Naive thymus-derived CD4-positive, alpha-beta T cell (primary cell): ENCODE measurements around the gene RTN3. TPM values are rescaled to one million over a fixed set of nuclear protein-coding genes. Genes with fewer than 3 reads are reported as not detected.

ENCODE experiments used
- ATAC-seq: fragments of 150-1000 bp; cut with Tn5 transposase; 2 replicates; pipeline ENCODE4 v1.10.0; 2021; ENCODE audit warnings: mild to moderate bottlenecking, moderate library complexity
- CTCF ChIA-PET: fragments of 350-600 bp; sonication (Branson Sonifier 250); formaldehyde crosslinking; loops from one replicate; lab custom pipeline; 2021; ENCODE audit warnings: antibody characterized with exemption; lab: Charles Lee
- POLR2A ChIA-PET: fragments of 350-600 bp; sonication (Branson Sonifier 250); formaldehyde crosslinking; loops from one replicate; lab custom pipeline; 2021; ENCODE audit warnings: antibody characterized with exemption, inconsistent platforms; lab: Charles Lee
- DNase-seq, 9 donors: peaks; one replicate each; pipeline versions ENCODE4 v3.0.0 to v3.0.0-alpha.2; 2020 to 2022; ENCODE audit warnings: mixed read lengths in 1 of 9
- H3K27ac ChIP-seq: one replicate; pipeline ENCODE4 v1.7.0; 2013; ENCODE audit warnings: mild to moderate bottlenecking, low read depth, low read length, moderate library complexity
- H3K27me3 ChIP-seq, 2 donors: one replicate each; pipeline ENCODE4 v1.7.0; 2013; ENCODE audit warnings: low read length in 2 of 2, mild to moderate bottlenecking in 2 of 2, moderate library complexity in 2 of 2; ENCODE audit not compliant: control insufficient read depth in 2 of 2, insufficient read depth in 2 of 2
- H3K36me3 ChIP-seq, 3 experiments: 1 replicate in 2 of 3; 2 replicates in 1 of 3; pipeline ENCODE4 v1.7.0; 2013; ENCODE audit warnings: low read length in 3 of 3, mild to moderate bottlenecking in 3 of 3, moderate library complexity in 1 of 3; ENCODE audit not compliant: insufficient read depth in 3 of 3, control insufficient read depth in 2 of 3
- H3K4me1 ChIP-seq, 2 donors: one replicate each; pipeline ENCODE4 v1.7.0; 2013; ENCODE audit warnings: low read length in 2 of 2, mild to moderate bottlenecking in 2 of 2, moderate library complexity in 1 of 2; ENCODE audit not compliant: control insufficient read depth in 2 of 2, insufficient read depth in 2 of 2
- H3K4me3 ChIP-seq: 2 replicates; pipeline ENCODE4 v1.7.0; 2013; ENCODE audit warnings: mild to moderate bottlenecking, low read length
- H3K9me3 ChIP-seq, 3 experiments: 1 replicate in 2 of 3; 2 replicates in 1 of 3; pipeline ENCODE4 v1.7.0; 2013; ENCODE audit warnings: low read length in 3 of 3; ENCODE audit not compliant: control insufficient read depth in 2 of 3
- H3K27ac Mint-ChIP-seq, 9 donors: one replicate each; pipeline ENCODE4 v1.8.0; 2020 to 2022; ENCODE audit warnings: mixed read lengths in 9 of 9, mild to moderate bottlenecking in 8 of 9, moderate library complexity in 5 of 9, inconsistent platforms in 2 of 9
- H3K27me3 Mint-ChIP-seq, 5 donors: one replicate each; pipeline ENCODE4 v1.8.0; 2021 to 2022; ENCODE audit warnings: mixed read lengths in 5 of 5, mild to moderate bottlenecking in 1 of 5
- H3K36me3 Mint-ChIP-seq, 5 donors: one replicate each; pipeline ENCODE4 v1.8.0; 2020 to 2022; ENCODE audit warnings: mixed read lengths in 5 of 5, mild to moderate bottlenecking in 3 of 5, inconsistent platforms in 1 of 5
- H3K4me1 Mint-ChIP-seq, 7 donors: one replicate each; pipeline ENCODE4 v1.8.0; 2020 to 2022; ENCODE audit warnings: mixed read lengths in 7 of 7, mild to moderate bottlenecking in 3 of 7, inconsistent platforms in 1 of 7
- H3K4me3 Mint-ChIP-seq, 10 donors: one replicate each; pipeline ENCODE4 v1.8.0; 2020 to 2022; ENCODE audit warnings: mild to moderate bottlenecking in 10 of 10, mixed read lengths in 10 of 10, moderate library complexity in 6 of 10, inconsistent platforms in 2 of 10
- H3K9me3 Mint-ChIP-seq, 11 donors: one replicate each; pipeline ENCODE4 v1.8.0; 2020 to 2022; ENCODE audit warnings: mixed read lengths in 11 of 11, mild to moderate bottlenecking in 4 of 11, inconsistent platforms in 1 of 11, moderate library complexity in 1 of 11
- intact Hi-C, 2 donors: fragments of 100-400 bp; cut with micrococcal nuclease; formaldehyde crosslinking; loops; one replicate each; pipeline ENCODE4 v1.15.1; 2023
- polyA plus RNA-seq, 2 donors: library from polyadenylated mRNA; unstranded; fragments of 300-500 nt; fragmentation: Illumina TruSeq; gene quantifications; one replicate each; pipeline ENCODE4 v1.2.3, GENCODE V29; 2021
- total RNA-seq, 6 experiments: library from RNA in 5 of 6; stranded (reverse) in 5 of 6; gene quantifications; 1 replicate in 5 of 6; 2 replicates in 1 of 6; pipeline ENCODE4 v1.2.3 and lab custom pipeline; 2021 to 2026

The RTN3 gene
- total and polyA plus RNA-seq, 7 experiments from 2014 or later: 20.8 to 65.7 (median 34.4) TPM

GRCh38 chr11:63775191-63775590 lies 93.9 kb downstream of the RTN3 start:
- Mint-ChIP-seq H3K9me3 (no peaks in the 10 kb centered on the region), H3K4me3 (no peak overlapping the region), H3K27me3 (peaks cover 6 to 57% (median 13%) of the 10 kb centered on the region in 5 donors), H3K27ac (no peak overlapping the region), H3K4me1 (peaks cover 0 to 1% (median 0%) of the 10 kb centered on the region in 7 donors), H3K36me3 (no peaks in the 10 kb centered on the region)
- Histone ChIP-seq H3K27ac (no peak overlapping the region), H3K9me3 (no peaks in the 10 kb centered on the region), H3K4me3 (no peak overlapping the region), H3K27me3 (peaks cover 0 to 2% of the 10 kb centered on the region in 2 donors), H3K36me3 (no peaks in the 10 kb centered on the region), H3K4me1 (no peaks in the 10 kb centered on the region)
- ChIA-PET POLR2A (no interaction called here), CTCF (no interaction called here)
- DNase-seq: no peak
- intact Hi-C loops: no loop called here
- ATAC-seq: no peak

- POLR2A ChIA-PET: interaction anchor here (1.1 kb wide), 1 partner anchor 51 kb away, joined by 3 read pairs; no protein-coding TSS in a partner anchor
- Mint-ChIP-seq H3K4me1 (peaks cover 0 to 1% (median 0%) of the 10 kb centered on the region in 7 donors), H3K36me3 (no peaks in the 10 kb centered on the region), H3K27me3 (peaks cover 0 to 30% (median 4%) of the 10 kb centered on the region in 5 donors), H3K27ac (no peak overlapping the region), H3K9me3 (no peaks in the 10 kb centered on the region), H3K4me3 (no peak overlapping the region)
- Histone ChIP-seq H3K4me3 (no peak overlapping the region), H3K27me3 (no peaks in the 10 kb centered on the region), H3K4me1 (no peaks in the 10 kb centered on the region), H3K9me3 (no peaks in the 10 kb centered on the region), H3K36me3 (no peaks in the 10 kb centered on the region), H3K27ac (no peak overlapping the region)
- DNase-seq: no peak
- CTCF ChIA-PET: no interaction called here
- intact Hi-C loops: no loop called here
- no peak for ATAC-seq
Measured at GRCh38 chr11:63779039-63779438, 97.7 kb downstream of the RTN3 start.

- H3K27ac ChIP-seq: no peak overlapping the region
- intact Hi-C loops: no loop called here
- H3K9me3 ChIP-seq: no peaks in the 10 kb centered on the region
- Mint-ChIP-seq H3K4me1 (peaks cover 0 to 6% (median 0%) of the 10 kb centered on the region in 7 donors), H3K27me3 (peaks cover 0 to 29% (median 4%) of the 10 kb centered on the region in 5 donors), H3K4me3 (no peak overlapping the region), H3K9me3 (no peaks in the 10 kb centered on the region), H3K36me3 (no peaks in the 10 kb centered on the region), H3K27ac (no peak overlapping the region)
- DNase-seq (no peak), ATAC-seq (no peak)
- POLR2A ChIA-PET: no interaction called here
- H3K27me3 ChIP-seq: no peaks in the 10 kb centered on the region
- H3K4me3 ChIP-seq: no peak overlapping the region
- CTCF ChIA-PET: no interaction called here
- H3K4me1 ChIP-seq: no peaks in the 10 kb centered on the region
- no peaks in the 10 kb centered on the region for H3K36me3 ChIP-seq
Measured at GRCh38 chr11:63782749-63783148, 101.4 kb downstream of the RTN3 start.

DNA sequence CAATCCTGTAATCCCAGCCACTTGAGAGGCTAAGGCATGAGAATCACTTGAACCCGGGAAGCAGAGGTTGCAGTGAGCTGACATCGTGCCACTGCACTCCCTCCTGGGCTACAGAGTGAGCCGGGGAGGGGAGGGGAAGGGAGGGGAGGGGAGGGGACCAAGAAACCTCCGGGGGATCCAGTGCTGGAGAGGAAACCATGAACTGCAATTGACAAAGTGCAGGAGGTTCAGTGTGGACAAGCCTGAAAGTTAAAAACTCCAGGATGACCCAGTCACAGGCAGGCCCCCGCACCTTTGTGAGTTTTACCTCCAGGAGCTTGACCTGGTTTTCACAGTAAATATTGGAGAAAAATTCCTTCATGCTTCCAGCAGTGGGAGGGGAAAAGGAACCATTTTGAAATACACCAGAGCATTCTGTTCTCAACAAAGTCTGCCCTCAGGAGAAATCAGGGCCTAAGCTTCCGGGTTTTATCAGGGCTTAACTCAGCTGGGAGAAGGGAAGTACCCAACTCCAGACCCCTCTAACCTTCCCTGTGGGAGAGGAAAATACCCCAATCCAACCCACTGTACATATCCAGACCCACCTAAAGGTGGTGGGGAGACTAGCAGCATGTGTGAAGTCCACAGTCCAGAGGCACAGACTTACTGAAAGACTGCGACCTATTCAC lies 102.8 kb downstream of the RTN3 start:
- H3K9me3 Mint-ChIP-seq: no peaks in the 10 kb centered on the region
- H3K27ac Mint-ChIP-seq: no peak overlapping the region
- no peak overlapping the region for H3K4me3 ChIP-seq
- CTCF ChIA-PET: no interaction called here
- H3K4me3 Mint-ChIP-seq: no peak overlapping the region
- no peak overlapping the region for H3K27ac ChIP-seq
- H3K4me1 ChIP-seq: no peaks in the 10 kb centered on the region
- peaks cover 0 to 21% (median 0%) of the 10 kb centered on the region in 5 donors for H3K27me3 Mint-ChIP-seq
- peaks cover 0 to 6% (median 0%) of the 10 kb centered on the region in 7 donors for H3K4me1 Mint-ChIP-seq
- no peaks in the 10 kb centered on the region for H3K9me3 ChIP-seq
- intact Hi-C loops: no loop called here
- DNase-seq (no peak), ATAC-seq (no peak)
- no peaks in the 10 kb centered on the region for H3K36me3 Mint-ChIP-seq
- H3K27me3 ChIP-seq: no peaks in the 10 kb centered on the region
- H3K36me3 ChIP-seq: no peaks in the 10 kb centered on the region
- POLR2A ChIA-PET: interaction anchor here (0.7 kb wide), 1 partner anchor 123 kb away, joined by 3 read pairs; no protein-coding TSS in a partner anchor

DNA sequence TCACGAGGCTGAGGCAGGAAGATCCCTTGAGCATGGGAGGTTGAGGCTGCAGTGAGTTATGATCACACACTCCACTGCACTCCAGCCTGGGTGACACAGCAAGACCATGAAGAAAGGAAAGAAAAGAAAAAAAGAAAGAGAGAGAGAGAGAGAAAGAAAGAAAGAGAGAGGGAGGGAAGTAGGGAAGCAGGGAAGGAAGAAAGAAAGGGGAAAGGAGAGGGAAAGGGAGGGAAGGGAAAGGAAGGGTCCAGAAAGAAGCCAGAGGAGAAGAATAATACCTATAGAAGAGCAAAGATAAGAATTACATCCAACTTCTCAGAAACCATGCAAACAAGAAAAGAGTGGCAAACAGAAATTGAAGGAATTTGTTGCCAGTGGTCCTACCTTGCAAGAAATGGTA lies 104.5 kb downstream of the RTN3 start:
- Mint-ChIP-seq H3K27ac (no peak overlapping the region), H3K4me3 (no peak overlapping the region), H3K4me1 (peaks cover 0 to 8% (median 0%) of the 10 kb centered on the region in 7 donors), H3K36me3 (no peaks in the 10 kb centered on the region), H3K27me3 (peaks cover 0 to 16% (median 0%) of the 10 kb centered on the region in 5 donors), H3K9me3 (peaks cover 0 to 11% (median 0%) of the 10 kb centered on the region in 11 donors)
- H3K4me3 ChIP-seq: no peak overlapping the region
- H3K4me1 ChIP-seq: no peaks in the 10 kb centered on the region
- H3K9me3 ChIP-seq: no peaks in the 10 kb centered on the region
- no peak for ATAC-seq
- CTCF ChIA-PET: no interaction called here
- no peak for DNase-seq
- no peaks in the 10 kb centered on the region for H3K36me3 ChIP-seq
- H3K27me3 ChIP-seq: no peaks in the 10 kb centered on the region
- H3K27ac ChIP-seq: no peak overlapping the region
- intact Hi-C loops: no loop called here
- POLR2A ChIA-PET: no interaction called here

- intact Hi-C loops: no loop called here
- CTCF ChIA-PET: no interaction called here
- Mint-ChIP-seq H3K27me3 (peaks cover 4 to 9% (median 6%) of the 10 kb centered on the region in 5 donors), H3K9me3 (peaks cover 0 to 33% (median 11%) of the 10 kb centered on the region in 11 donors), H3K27ac (no peak overlapping the region), H3K4me1 (peaks cover 0 to 8% (median 0%) of the 10 kb centered on the region in 7 donors), H3K4me3 (no peak overlapping the region), H3K36me3 (peaks cover 0 to 7% (median 0%) of the 10 kb centered on the region in 5 donors)
- no peaks in the 10 kb centered on the region for H3K36me3 ChIP-seq
- no peak overlapping the region for H3K4me3 ChIP-seq
- H3K9me3 ChIP-seq: peaks cover 0 to 14% (median 0%) of the 10 kb centered on the region in 3 experiments
- DNase-seq: no peak
- no peaks in the 10 kb centered on the region for H3K27me3 ChIP-seq
- H3K4me1 ChIP-seq: no peaks in the 10 kb centered on the region
- no peak for ATAC-seq
- POLR2A ChIA-PET: no interaction called here
- no peak overlapping the region for H3K27ac ChIP-seq
Measured at GRCh38 chr11:63791495-63792167, 110.3 kb downstream of the RTN3 start.
